ENCODE data around the gene RAP1GAP2.
"Not testable (repeated sequence)": the region's sequence is repeated elsewhere in the genome, so short reads cannot be mapped to it uniquely, and the experiment has no call there.

Gene RAP1GAP2

GRCh38 chr17:2777242-2777867 is 18.9 kb upstream of the RAP1GAP2 start:
- Histone ChIP-seq H3K27ac (ENCODE audit: low read depth, low read length) (no peak overlapping the region), H3K9me3 (ENCODE audit: insufficient read depth, low read depth, low read length) (no peaks in the 10 kb centered on the region), H3K4me1 (ENCODE audit: insufficient read depth, low read length) (no peaks in the 10 kb centered on the region), H3K36me3 (ENCODE audit: insufficient read depth, low read length) (no peaks in the 10 kb centered on the region), H3K4me3 (ENCODE audit: low read length) (peak overlapping the region; percentile 85), H3K27me3 (ENCODE audit: insufficient read depth, low read length) (peaks cover 15% of the 10 kb centered on the region), H3K9ac (ENCODE audit: low read depth, low read length) (peak overlapping the region; percentile 54; the same call in 1 of the 2 replicates)
- 30% methylated on average over 11 of the region's 11 CpGs for WGBS

GRCh38 chr17:2778489-2778888 is 17.7 kb upstream of the RAP1GAP2 start:
- no peaks in the 10 kb centered on the region for H3K9me3 ChIP-seq (ENCODE audit: insufficient read depth, low read depth, low read length)
- H3K9ac ChIP-seq (ENCODE audit: low read depth, low read length) = no peak overlapping the region
- H3K4me3 ChIP-seq (ENCODE audit: low read length) = no peak overlapping the region
- H3K27ac ChIP-seq (ENCODE audit: low read depth, low read length) = no peak overlapping the region
- peaks cover 15% of the 10 kb centered on the region for H3K27me3 ChIP-seq (ENCODE audit: insufficient read depth, low read length)
- no peaks in the 10 kb centered on the region for H3K36me3 ChIP-seq (ENCODE audit: insufficient read depth, low read length)
- WGBS = 81% methylated on average over 5 of the region's 6 CpGs
- H3K4me1 ChIP-seq (ENCODE audit: insufficient read depth, low read length) = no peaks in the 10 kb centered on the region

- WGBS = 89% methylated on average over 7 of the region's 7 CpGs
- no peak overlapping the region for H3K9ac ChIP-seq (ENCODE audit: low read depth, low read length)
- H3K4me3 ChIP-seq (ENCODE audit: low read length) = no peak overlapping the region
- H3K27ac ChIP-seq (ENCODE audit: low read depth, low read length) = no peak overlapping the region
- H3K27me3 ChIP-seq (ENCODE audit: insufficient read depth, low read length) = peaks cover 15% of the 10 kb centered on the region
- H3K9me3 ChIP-seq (ENCODE audit: insufficient read depth, low read depth, low read length) = no peaks in the 10 kb centered on the region
- H3K4me1 ChIP-seq (ENCODE audit: insufficient read depth, low read length) = no peaks in the 10 kb centered on the region
- no peaks in the 10 kb centered on the region for H3K36me3 ChIP-seq (ENCODE audit: insufficient read depth, low read length)
Measured at GRCh38 chr17:2779545-2779944, 16.7 kb upstream of the RAP1GAP2 start.

- 95% methylated on average over 12 of the region's 12 CpGs for WGBS
- Histone ChIP-seq H3K27me3 (ENCODE audit: insufficient read depth, low read length) (peaks cover 15% of the 10 kb centered on the region), H3K27ac (ENCODE audit: low read depth, low read length) (no peak overlapping the region), H3K4me3 (ENCODE audit: low read length) (no peak overlapping the region), H3K9ac (ENCODE audit: low read depth, low read length) (no peak overlapping the region), H3K36me3 (ENCODE audit: insufficient read depth, low read length) (no peaks in the 10 kb centered on the region), H3K4me1 (ENCODE audit: insufficient read depth, low read length) (0 out of 2 replicates have a peak, but pooled peaks cover 4% of the 10 kb centered on the region), H3K9me3 (ENCODE audit: insufficient read depth, low read depth, low read length) (no peaks in the 10 kb centered on the region)
Measured at GRCh38 chr17:2780256-2780655, 16.0 kb upstream of the RAP1GAP2 start.

- Histone ChIP-seq H3K4me3 (ENCODE audit: low read length) (no peak overlapping the region), H3K9me3 (ENCODE audit: insufficient read depth, low read depth, low read length) (no peaks in the 10 kb centered on the region), H3K27ac (ENCODE audit: low read depth, low read length) (no peak overlapping the region), H3K9ac (ENCODE audit: low read depth, low read length) (no peak overlapping the region), H3K36me3 (ENCODE audit: insufficient read depth, low read length) (no peaks in the 10 kb centered on the region), H3K27me3 (ENCODE audit: insufficient read depth, low read length) (peaks cover 10% of the 10 kb centered on the region; the same call in 1 of the 2 replicates), H3K4me1 (ENCODE audit: insufficient read depth, low read length) (0 out of 2 replicates have a peak, but pooled peaks cover 4% of the 10 kb centered on the region)
- WGBS = 94% methylated on average over 9 of the region's 9 CpGs
Measured at GRCh38 chr17:2780931-2781454, 15.2 kb upstream of the RAP1GAP2 start.

- not testable (repeated sequence) for H3K27ac ChIP-seq (ENCODE audit: low read depth, low read length); H3K9me3 ChIP-seq (ENCODE audit: insufficient read depth, low read depth, low read length); H3K27me3 ChIP-seq (ENCODE audit: insufficient read depth, low read length); H3K9ac ChIP-seq (ENCODE audit: low read depth, low read length); H3K4me3 ChIP-seq (ENCODE audit: low read length); H3K4me1 ChIP-seq (ENCODE audit: insufficient read depth, low read length); H3K36me3 ChIP-seq (ENCODE audit: insufficient read depth, low read length)
- WGBS = 90% methylated on average over 15 of the region's 15 CpGs
Measured at GRCh38 chr17:2781598-2781997, 14.6 kb upstream of the RAP1GAP2 start.

GRCh38 chr17:2782055-2782454 is 14.2 kb upstream of the RAP1GAP2 start:
- 66% methylated on average over 6 of the region's 6 CpGs for WGBS
- no peak overlapping the region for H3K9ac ChIP-seq (ENCODE audit: low read depth, low read length)
- H3K27ac ChIP-seq (ENCODE audit: low read depth, low read length) = no peak overlapping the region
- H3K4me1 ChIP-seq (ENCODE audit: insufficient read depth, low read length) = 0 out of 2 replicates have a peak, but pooled peaks cover 4% of the 10 kb centered on the region
- H3K36me3 ChIP-seq (ENCODE audit: insufficient read depth, low read length) = no peaks in the 10 kb centered on the region
- no peaks in the 10 kb centered on the region for H3K9me3 ChIP-seq (ENCODE audit: insufficient read depth, low read depth, low read length)
- no peak overlapping the region for H3K4me3 ChIP-seq (ENCODE audit: low read length)
- peaks cover 4% of the 10 kb centered on the region; the same call in 1 of the 2 replicates for H3K27me3 ChIP-seq (ENCODE audit: insufficient read depth, low read length)

- no peaks in the 10 kb centered on the region for H3K9me3 ChIP-seq (ENCODE audit: insufficient read depth, low read depth, low read length)
- no peaks in the 10 kb centered on the region for H3K27me3 ChIP-seq (ENCODE audit: insufficient read depth, low read length)
- H3K36me3 ChIP-seq (ENCODE audit: insufficient read depth, low read length) = no peaks in the 10 kb centered on the region
- H3K27ac ChIP-seq (ENCODE audit: low read depth, low read length) = no peak overlapping the region
- 95% methylated on average over 4 of the region's 4 CpGs for WGBS
- 0 out of 2 replicates have a peak, but pooled peaks cover 4% of the 10 kb centered on the region for H3K4me1 ChIP-seq (ENCODE audit: insufficient read depth, low read length)
- H3K4me3 ChIP-seq (ENCODE audit: low read length) = no peak overlapping the region
- H3K9ac ChIP-seq (ENCODE audit: low read depth, low read length) = no peak overlapping the region
Measured at GRCh38 chr17:2783310-2784030, 12.8 kb upstream of the RAP1GAP2 start.

- no peaks in the 10 kb centered on the region for H3K9me3 ChIP-seq (ENCODE audit: insufficient read depth, low read depth, low read length)
Measured at GRCh38 chr17:2784864-2785263, 11.4 kb upstream of the RAP1GAP2 start.

GRCh38 chr17:2785376-2785775 is 10.9 kb upstream of the RAP1GAP2 start:
- not testable (repeated sequence) for H3K4me1 ChIP-seq (ENCODE audit: insufficient read depth, low read length); H3K9me3 ChIP-seq (ENCODE audit: insufficient read depth, low read depth, low read length); H3K27me3 ChIP-seq (ENCODE audit: insufficient read depth, low read length); H3K4me3 ChIP-seq (ENCODE audit: low read length); H3K9ac ChIP-seq (ENCODE audit: low read depth, low read length); H3K27ac ChIP-seq (ENCODE audit: low read depth, low read length); H3K36me3 ChIP-seq (ENCODE audit: insufficient read depth, low read length)
- WGBS = 93% methylated on average over 12 of the region's 12 CpGs

More at GRCh38 chr17:2784864-2785263, 11.4 kb upstream of the RAP1GAP2 start:
- no peak overlapping the region for H3K4me3 ChIP-seq (ENCODE audit: low read length)
- H3K36me3 ChIP-seq (ENCODE audit: insufficient read depth, low read length) = no peaks in the 10 kb centered on the region
- no peak overlapping the region for H3K9ac ChIP-seq (ENCODE audit: low read depth, low read length)
- WGBS = 92% methylated on average over 8 of the region's 8 CpGs
- no peak overlapping the region for H3K27ac ChIP-seq (ENCODE audit: low read depth, low read length)
- no peaks in the 10 kb centered on the region for H3K27me3 ChIP-seq (ENCODE audit: insufficient read depth, low read length)
- 0 out of 2 replicates have a peak, but pooled peaks cover 4% of the 10 kb centered on the region for H3K4me1 ChIP-seq (ENCODE audit: insufficient read depth, low read length)

- H3K27ac ChIP-seq (ENCODE audit: low read depth, low read length) = no peak overlapping the region
- WGBS = 43% methylated on average over 19 of the region's 21 CpGs
- no peak overlapping the region for H3K4me3 ChIP-seq (ENCODE audit: low read length)
- no peaks in the 10 kb centered on the region for H3K36me3 ChIP-seq (ENCODE audit: insufficient read depth, low read length)
- H3K4me1 ChIP-seq (ENCODE audit: insufficient read depth, low read length) = 0 out of 2 replicates have a peak, but pooled peaks cover 4% of the 10 kb centered on the region
- H3K27me3 ChIP-seq (ENCODE audit: insufficient read depth, low read length) = no peaks in the 10 kb centered on the region
- no peaks in the 10 kb centered on the region for H3K9me3 ChIP-seq (ENCODE audit: insufficient read depth, low read depth, low read length)
- H3K9ac ChIP-seq (ENCODE audit: low read depth, low read length) = no peak overlapping the region
Measured at GRCh38 chr17:2786176-2786881, 9.9 kb upstream of the RAP1GAP2 start.

All from HUES64 (cell line).